ENCODE data around the gene TMEM74B.

GRCh38 chr20:1154226-1154625 lies 30.6 kb downstream of the TMEM74B start:
- TF ChIP-seq CEBPB (IDR thresholded peaks at IDR 0.05) (no peak), NFIC (IDR thresholded peaks at IDR 0.05) (no peak), EP300 (IDR thresholded peaks at IDR 0.05; ENCODE audit: borderline replicate concordance) (no peak), TAF1 (IDR thresholded peaks at IDR 0.05; ENCODE audit: low read depth) (no peak)

Measured in Ishikawa (cell line).